Measurements from ENCODE around the gene DMRTC2.

The DMRTC2 gene

GRCh38 chr19:41839211-41839610, 5.6 kb upstream of the DMRTC2 start:
- TF ChIP-seq, protein P1, sequence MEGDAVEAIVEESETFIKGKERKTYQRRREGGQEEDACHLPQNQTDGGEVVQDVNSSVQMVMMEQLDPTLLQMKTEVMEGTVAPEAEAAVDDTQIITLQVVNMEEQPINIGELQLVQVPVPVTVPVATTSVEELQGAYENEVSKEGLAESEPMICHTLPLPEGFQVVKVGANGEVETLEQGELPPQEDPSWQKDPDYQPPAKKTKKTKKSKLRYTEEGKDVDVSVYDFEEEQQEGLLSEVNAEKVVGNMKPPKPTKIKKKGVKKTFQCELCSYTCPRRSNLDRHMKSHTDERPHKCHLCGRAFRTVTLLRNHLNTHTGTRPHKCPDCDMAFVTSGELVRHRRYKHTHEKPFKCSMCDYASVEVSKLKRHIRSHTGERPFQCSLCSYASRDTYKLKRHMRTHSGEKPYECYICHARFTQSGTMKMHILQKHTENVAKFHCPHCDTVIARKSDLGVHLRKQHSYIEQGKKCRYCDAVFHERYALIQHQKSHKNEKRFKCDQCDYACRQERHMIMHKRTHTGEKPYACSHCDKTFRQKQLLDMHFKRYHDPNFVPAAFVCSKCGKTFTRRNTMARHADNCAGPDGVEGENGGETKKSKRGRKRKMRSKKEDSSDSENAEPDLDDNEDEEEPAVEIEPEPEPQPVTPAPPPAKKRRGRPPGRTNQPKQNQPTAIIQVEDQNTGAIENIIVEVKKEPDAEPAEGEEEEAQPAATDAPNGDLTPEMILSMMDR (IDR thresholded peaks at IDR 0.05; ENCODE audit: low read depth, low read length) = no peak
- in situ Hi-C loops (cut with HindIII; ENCODE audit: low sequenced_read_pairs) = no loop called here
- no peak overlapping the region for H3K4me3 ChIP-seq (ENCODE audit: low read depth, low read length)
- DNase-seq (ENCODE audit: low read depth, low spot score) = no peak

DNA sequence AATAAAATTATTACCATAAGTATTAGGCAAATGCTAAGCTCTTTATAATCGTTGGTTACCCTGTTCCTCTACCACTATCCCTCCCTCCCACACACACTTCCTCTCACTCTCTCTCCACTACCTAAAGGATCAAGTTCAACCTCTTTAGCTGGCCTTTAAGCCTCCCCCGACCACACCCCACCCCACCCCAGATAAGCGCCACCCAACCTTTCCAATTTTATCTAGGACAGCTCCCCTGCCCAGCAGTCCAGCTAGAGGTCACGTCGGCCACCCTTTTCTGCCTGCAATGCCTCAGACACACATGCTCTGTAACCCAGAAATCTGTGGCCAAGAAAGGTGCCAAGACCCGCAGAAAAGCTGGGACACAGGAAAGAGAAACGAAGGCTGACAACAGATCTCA, 1.5 kb upstream of the DMRTC2 start:
- no peak for DNase-seq (ENCODE audit: low read depth, low spot score)
- H3K4me3 ChIP-seq (ENCODE audit: low read depth, low read length) = no peak overlapping the region
- in situ Hi-C loops (cut with HindIII; ENCODE audit: low sequenced_read_pairs) = no loop called here
- TF ChIP-seq, protein P1 (IDR thresholded peaks at IDR 0.05; ENCODE audit: low read depth, low read length) = no peak

GRCh38 chr19:41844601-41845000, 241 bp upstream of the DMRTC2 start, which contains the start of gene LYPD4:
Gene LYPD4 (minus strand): TSS chr19:41844683. CDS start chr19:41839285, 5,398 bp downstream.
- DNase-seq (ENCODE audit: low read depth, low spot score) = no peak
- no peak within 1 kb of the TSS for H3K4me3 ChIP-seq (ENCODE audit: low read depth, low read length)
- in situ Hi-C loops (cut with HindIII; ENCODE audit: low sequenced_read_pairs) = no loop called here
- TF ChIP-seq, protein P1 (IDR thresholded peaks at IDR 0.05; ENCODE audit: low read depth, low read length) = no peak

GRCh38 chr19:41845051-41845590, 279 bp downstream of the DMRTC2 start:
- DNase-seq (ENCODE audit: low read depth, low spot score) = no peak
- in situ Hi-C loops (cut with HindIII; ENCODE audit: low sequenced_read_pairs) = no loop called here
- TF ChIP-seq, protein P1 (IDR thresholded peaks at IDR 0.05; ENCODE audit: low read depth, low read length) = no peak
- no peak overlapping the region for H3K4me3 ChIP-seq (ENCODE audit: low read depth, low read length)

GRCh38 chr19:41847351-41848105, 2.7 kb downstream of the DMRTC2 start:
- TF ChIP-seq, protein P1 (IDR thresholded peaks at IDR 0.05; ENCODE audit: low read depth, low read length) = no peak
- in situ Hi-C loops (cut with HindIII; ENCODE audit: low sequenced_read_pairs) = no loop called here
- H3K4me3 ChIP-seq (ENCODE audit: low read depth, low read length) = no peak overlapping the region
- DNase-seq (ENCODE audit: low read depth, low spot score) = no peak

GRCh38 chr19:41848666-41849065, 3.8 kb downstream of the DMRTC2 start:
- no peak for DNase-seq (ENCODE audit: low read depth, low spot score)
- H3K4me3 ChIP-seq (ENCODE audit: low read depth, low read length) = no peak overlapping the region
- TF ChIP-seq, protein P1 (IDR thresholded peaks at IDR 0.05; ENCODE audit: low read depth, low read length) = no peak
- in situ Hi-C loops (cut with HindIII; ENCODE audit: low sequenced_read_pairs) = no loop called here

Measured in astrocyte of the spinal cord (primary cell).